Measurements from ENCODE around the gene FHOD1.

FHOD1 gene

GRCh38 chr16:67247192-67248072, at the start of gene FHOD1:
Gene FHOD1 (minus strand): TSS chr16:67247481. CDS start chr16:67247410, 71 bp downstream.
- H3K4me3 ChIP-seq (ENCODE audit: low read depth, low read length), result peak within 1 kb of the TSS; percentile 85
- no peak for TF ChIP-seq CTCF (IDR thresholded peaks at IDR 0.05; ENCODE audit: low read depth, low read length, missing control alignments)
- peak; percentile 88 for DNase-seq (ENCODE audit: low read depth)

GRCh38 chr16:67296420-67296819, 49.1 kb upstream of the FHOD1 start:
- no peak for DNase-seq (ENCODE audit: low read depth)
- no peak overlapping the region for H3K4me3 ChIP-seq (ENCODE audit: low read depth, low read length)
- TF ChIP-seq CTCF (IDR thresholded peaks at IDR 0.05; ENCODE audit: low read depth, low read length, missing control alignments), result no peak

- no peak for DNase-seq (ENCODE audit: low read depth)
Observed at GRCh38 chr16:67294938-67295361, 47.7 kb upstream of the FHOD1 start.

GRCh38 chr16:67294171-67294757, 47.0 kb upstream of the FHOD1 start:
- no peak for TF ChIP-seq CTCF (IDR thresholded peaks at IDR 0.05; ENCODE audit: low read depth, low read length, missing control alignments)
- no peak for DNase-seq (ENCODE audit: low read depth)
- H3K4me3 ChIP-seq (ENCODE audit: low read depth, low read length), result no peak overlapping the region

More at GRCh38 chr16:67294938-67295361, 47.7 kb upstream of the FHOD1 start:
- TF ChIP-seq CTCF (IDR thresholded peaks at IDR 0.05; ENCODE audit: low read depth, low read length, missing control alignments), result no peak
- H3K4me3 ChIP-seq (ENCODE audit: low read depth, low read length), result no peak overlapping the region

GRCh38 chr16:67291461-67291860, 44.2 kb upstream of the FHOD1 start:
- no peak overlapping the region for H3K4me3 ChIP-seq (ENCODE audit: low read depth, low read length)
- TF ChIP-seq CTCF (IDR thresholded peaks at IDR 0.05; ENCODE audit: low read depth, low read length, missing control alignments), result no peak
- DNase-seq (ENCODE audit: low read depth), result no peak

GRCh38 chr16:67287960-67288359, 40.7 kb upstream of the FHOD1 start:
- no peak for TF ChIP-seq CTCF (IDR thresholded peaks at IDR 0.05; ENCODE audit: low read depth, low read length, missing control alignments)
- no peak overlapping the region for H3K4me3 ChIP-seq (ENCODE audit: low read depth, low read length)
- DNase-seq (ENCODE audit: low read depth), result no peak
